UCSD-AML1 (cell line): Measurements from ENCODE around the gene SHLD3.
"Not testable (repeated sequence)": the region's sequence is repeated elsewhere in the genome, so short reads cannot be mapped to it uniquely, and the experiment has no call there.

Source experiments
- DNase-seq: peaks from one replicate; lab custom pipeline; 2025; ENCODE audit not compliant: unreplicated experiment; lab: John Stamatoyannopoulos, UW

SHLD3 gene

DNA sequence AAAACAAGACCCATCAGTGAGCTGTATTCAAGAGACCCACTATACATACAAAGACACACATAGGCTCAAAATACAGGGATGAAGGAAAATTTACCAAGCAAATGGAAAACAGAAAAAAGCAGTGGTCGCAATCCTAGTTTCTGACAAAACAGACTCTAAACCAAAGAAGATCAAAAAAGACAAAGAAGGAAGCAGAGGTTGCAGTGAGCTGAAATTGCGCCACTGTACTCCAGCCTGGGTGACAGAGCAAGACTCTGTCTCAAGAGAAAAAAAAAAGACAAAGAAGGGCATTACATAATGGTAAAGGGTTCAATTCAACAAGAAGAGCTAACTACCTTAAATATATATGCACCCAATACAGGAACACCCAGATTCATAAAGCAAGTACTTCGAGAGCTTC lies 51.2 kb downstream of the SHLD3 start:
- not testable (repeated sequence) for DNase-seq
